ENCODE measurements around the gene TSPAN3. TPM values are rescaled to one million over a fixed set of nuclear protein-coding genes. Genes with fewer than 3 reads are reported as not detected.
A peak's percentile ranks its signal among the peaks of the same experiment; 100 is the strongest.

The TSPAN3 gene
- total and polyA plus RNA-seq, 4 experiments from 2014 or later = 13.3 to 35.9 (median 25.0) TPM

GRCh38 chr15:77053709-77054108, 17.2 kb downstream of the TSPAN3 start:
- no peaks in the 10 kb centered on the region for H3K27me3 ChIP-seq (ENCODE audit: insufficient read depth, low read length)
- Mint-ChIP-seq H3K9me3 (no peaks in the 10 kb centered on the region), H3K36me3 (peaks cover 4% of the 10 kb centered on the region in 2 donors), H3K4me3 (no peak overlapping the region), H3K27ac (peak overlapping the region in 1 of 7 donors; percentile 65), H3K27me3 (no peaks in the 10 kb centered on the region), H3K4me1 (peaks cover 0 to 19% (median 3%) of the 10 kb centered on the region in 4 donors)
- H3K36me3 ChIP-seq (ENCODE audit: insufficient read depth, low read length) = no peaks in the 10 kb centered on the region
- intact Hi-C loops (cut with micrococcal nuclease) = no loop called here
- no peaks in the 10 kb centered on the region for H3K4me1 ChIP-seq (ENCODE audit: insufficient read depth, low read length)
- no peaks in the 10 kb centered on the region for H3K9me3 ChIP-seq (ENCODE audit: control insufficient read depth in 1 of 2, low read length in 2 of 2)
- H3K27ac ChIP-seq (ENCODE audit: low read depth, low read length) = no peak overlapping the region
- ChIA-PET POLR2A (ENCODE audit: partially characterized antibody) (no interaction called here), CTCF (ENCODE audit: partially characterized antibody) (no interaction called here)
- no peak overlapping the region for H3K4me3 ChIP-seq (ENCODE audit: low read length in 2 of 2)
- no peak for DNase-seq

GRCh38 chr15:77052556-77052955, 18.4 kb downstream of the TSPAN3 start:
- intact Hi-C loops (cut with micrococcal nuclease) = no loop called here
- no peak overlapping the region for H3K4me3 ChIP-seq (ENCODE audit: low read length in 2 of 2)
- ChIA-PET POLR2A (ENCODE audit: partially characterized antibody) (interaction anchor here (1.1 kb wide), 1 partner anchor 11 kb away, joined by 9 read pairs; no protein-coding TSS in a partner anchor), CTCF (ENCODE audit: partially characterized antibody) (interaction anchor here (1.0 to 2.0 kb wide), 2 partner anchors 11 to 79 kb away, joined by 3 to 4 read pairs; no protein-coding TSS in a partner anchor)
- DNase-seq = no peak
- no peaks in the 10 kb centered on the region for H3K4me1 ChIP-seq (ENCODE audit: insufficient read depth, low read length)
- Mint-ChIP-seq H3K36me3 (peaks cover 8 to 10% of the 10 kb centered on the region in 2 donors), H3K27ac (peak overlapping the region in 1 of 7 donors; percentile 66), H3K9me3 (no peaks in the 10 kb centered on the region), H3K4me1 (peaks cover 0 to 12% (median 1%) of the 10 kb centered on the region in 4 donors), H3K4me3 (no peak overlapping the region), H3K27me3 (no peaks in the 10 kb centered on the region)
- H3K27me3 ChIP-seq (ENCODE audit: insufficient read depth, low read length) = no peaks in the 10 kb centered on the region
- no peaks in the 10 kb centered on the region for H3K9me3 ChIP-seq (ENCODE audit: control insufficient read depth in 1 of 2, low read length in 2 of 2)
- no peaks in the 10 kb centered on the region for H3K36me3 ChIP-seq (ENCODE audit: insufficient read depth, low read length)
- no peak overlapping the region for H3K27ac ChIP-seq (ENCODE audit: low read depth, low read length)

- peaks cover 0 to under 1% (median 0%) of the 10 kb centered on the region in 8 donors for H3K9me3 Mint-ChIP-seq
- intact Hi-C loops (cut with micrococcal nuclease) = no loop called here
- no peak overlapping the region for H3K4me3 Mint-ChIP-seq
- peaks cover 0 to 5% (median 1%) of the 10 kb centered on the region in 4 donors for H3K4me1 Mint-ChIP-seq
- Histone ChIP-seq H3K27me3 (ENCODE audit: insufficient read depth, low read length) (no peaks in the 10 kb centered on the region), H3K9me3 (ENCODE audit: control insufficient read depth in 1 of 2, low read length in 2 of 2) (no peaks in the 10 kb centered on the region), H3K36me3 (ENCODE audit: insufficient read depth, low read length) (peaks cover 6% of the 10 kb centered on the region), H3K4me1 (ENCODE audit: insufficient read depth, low read length) (no peaks in the 10 kb centered on the region), H3K4me3 (ENCODE audit: low read length in 2 of 2) (no peak overlapping the region), H3K27ac (ENCODE audit: low read depth, low read length) (no peak overlapping the region)
- ChIA-PET CTCF (ENCODE audit: partially characterized antibody) (no interaction called here), POLR2A (ENCODE audit: partially characterized antibody) (interaction anchor here (3.6 kb wide), 1 partner anchor 12 kb away, joined by 14 read pairs; no protein-coding TSS in a partner anchor)
- peak overlapping the region in 2 of 7 donors; percentile 37 to 48 for H3K27ac Mint-ChIP-seq
- peaks cover 39 to 41% of the 10 kb centered on the region in 2 donors for H3K36me3 Mint-ChIP-seq
- no peak for DNase-seq
- no peaks in the 10 kb centered on the region for H3K27me3 Mint-ChIP-seq
Observed at GRCh38 chr15:77048135-77048876, 22.6 kb downstream of the TSPAN3 start.

- H3K36me3 Mint-ChIP-seq = peaks cover 36 to 41% of the 10 kb centered on the region in 2 donors
- H3K27me3 ChIP-seq (ENCODE audit: insufficient read depth, low read length) = no peaks in the 10 kb centered on the region
- no peak overlapping the region for H3K4me3 Mint-ChIP-seq
- H3K9me3 Mint-ChIP-seq = peaks cover 0 to 6% (median 0%) of the 10 kb centered on the region in 8 donors
- no peak for DNase-seq
- no peaks in the 10 kb centered on the region for H3K4me1 ChIP-seq (ENCODE audit: insufficient read depth, low read length)
- intact Hi-C loops (cut with micrococcal nuclease) = no loop called here
- peak overlapping the region in 1 of 7 donors; percentile 71 for H3K27ac Mint-ChIP-seq
- H3K27me3 Mint-ChIP-seq = no peaks in the 10 kb centered on the region
- H3K36me3 ChIP-seq (ENCODE audit: insufficient read depth, low read length) = peaks cover 6% of the 10 kb centered on the region
- POLR2A ChIA-PET (ENCODE audit: partially characterized antibody) = interaction anchor here (1.0 to 3.6 kb wide), 4 partner anchors 9 to 15 kb away, joined by 3 to 14 read pairs (median 5); no protein-coding TSS in a partner anchor
- H3K4me1 Mint-ChIP-seq = peaks cover 0 to 11% (median 4%) of the 10 kb centered on the region in 4 donors
- no peak overlapping the region for H3K27ac ChIP-seq (ENCODE audit: low read depth, low read length)
- no peaks in the 10 kb centered on the region for H3K9me3 ChIP-seq (ENCODE audit: control insufficient read depth in 1 of 2, low read length in 2 of 2)
- CTCF ChIA-PET (ENCODE audit: partially characterized antibody) = interaction anchor here (0.8 to 2.4 kb wide), 3 partner anchors 11 to 73 kb away, joined by 3 to 9 read pairs (median 3); no protein-coding TSS in a partner anchor
- H3K4me3 ChIP-seq (ENCODE audit: low read length in 2 of 2) = no peak overlapping the region
Observed at GRCh38 chr15:77046704-77047412, 24.1 kb downstream of the TSPAN3 start.

GRCh38 chr15:77045985-77046384, 24.9 kb downstream of the TSPAN3 start:
- Mint-ChIP-seq H3K9me3 (peaks cover 0 to 13% (median under 1%) of the 10 kb centered on the region in 8 donors), H3K4me3 (no peak overlapping the region), H3K27ac (peak overlapping the region in 1 of 7 donors; percentile 31), H3K4me1 (peaks cover 1 to 11% (median 4%) of the 10 kb centered on the region in 4 donors), H3K27me3 (no peaks in the 10 kb centered on the region), H3K36me3 (peaks cover 36 to 46% of the 10 kb centered on the region in 2 donors)
- intact Hi-C loops (cut with micrococcal nuclease) = no loop called here
- H3K36me3 ChIP-seq (ENCODE audit: insufficient read depth, low read length) = peaks cover 6% of the 10 kb centered on the region
- no peak overlapping the region for H3K27ac ChIP-seq (ENCODE audit: low read depth, low read length)
- no peaks in the 10 kb centered on the region for H3K27me3 ChIP-seq (ENCODE audit: insufficient read depth, low read length)
- H3K9me3 ChIP-seq (ENCODE audit: control insufficient read depth in 1 of 2, low read length in 2 of 2) = no peaks in the 10 kb centered on the region
- CTCF ChIA-PET (ENCODE audit: partially characterized antibody) = interaction anchor here (1.1 to 2.4 kb wide), 2 partner anchors 11 to 73 kb away, joined by 3 to 9 read pairs; no protein-coding TSS in a partner anchor
- no peaks in the 10 kb centered on the region for H3K4me1 ChIP-seq (ENCODE audit: insufficient read depth, low read length)
- no peak overlapping the region for H3K4me3 ChIP-seq (ENCODE audit: low read length in 2 of 2)
- POLR2A ChIA-PET (ENCODE audit: partially characterized antibody) = interaction anchor here (0.9 to 3.6 kb wide), 7 partner anchors 8 to 115 kb away, joined by 3 to 14 read pairs (median 3); partner anchors contain the start of genes RCN2 and TSPAN3
- DNase-seq = no peak

GRCh38 chr15:77044228-77045042, 26.5 kb downstream of the TSPAN3 start:
- Histone ChIP-seq H3K4me1 (ENCODE audit: insufficient read depth, low read length) (no peaks in the 10 kb centered on the region), H3K27ac (ENCODE audit: low read depth, low read length) (no peak overlapping the region), H3K4me3 (ENCODE audit: low read length in 2 of 2) (no peak overlapping the region), H3K27me3 (ENCODE audit: insufficient read depth, low read length) (no peaks in the 10 kb centered on the region), H3K9me3 (ENCODE audit: control insufficient read depth in 1 of 2, low read length in 2 of 2) (no peaks in the 10 kb centered on the region), H3K36me3 (ENCODE audit: insufficient read depth, low read length) (peaks cover 6% of the 10 kb centered on the region)
- Mint-ChIP-seq H3K4me3 (no peak overlapping the region), H3K9me3 (peaks cover 0 to 20% (median 4%) of the 10 kb centered on the region in 8 donors), H3K27me3 (no peaks in the 10 kb centered on the region), H3K4me1 (peaks cover 1 to 11% (median 6%) of the 10 kb centered on the region in 4 donors), H3K27ac (peak overlapping the region in 2 of 7 donors; percentile 31 to 37), H3K36me3 (peaks cover 41 to 51% of the 10 kb centered on the region in 2 donors)
- CTCF ChIA-PET (ENCODE audit: partially characterized antibody) = interaction anchor here (2.4 kb wide), 1 partner anchor 10 kb away, joined by 9 read pairs; no protein-coding TSS in a partner anchor
- POLR2A ChIA-PET (ENCODE audit: partially characterized antibody) = interaction anchor here (0.8 to 3.6 kb wide), 3 partner anchors 16 to 58 kb away, joined by 3 to 14 read pairs (median 3); partner anchors contain the start of gene PSTPIP1
- intact Hi-C loops (cut with micrococcal nuclease) = no loop called here
- no peak for DNase-seq

All from CD4-positive, alpha-beta memory T cell (primary cell).